HCT116 (cell line): Measurements from ENCODE around the gene BAIAP2. TPM values are rescaled to one million over a fixed set of nuclear protein-coding genes. Genes with fewer than 3 reads are reported as not detected.

ENCODE experiments used
- ATAC-seq: fragments of 200-7000 bp; cut with Tn5 transposase; 2 replicates; pipeline ENCODE4 v1.9.1; 2020; ENCODE audit warnings: mild to moderate bottlenecking, moderate library complexity
- BruUV-seq: library from RNA; stranded (reverse); fragments of 400-500 nt; replicated peaks from 2 replicates; lab custom pipeline; 2021; lab: Mats Ljungman, UMichigan
- CTCF ChIA-PET: fragments of 300-600 bp; sonication (Branson Sonifier 250); formaldehyde crosslinking; loops from one replicate; lab custom pipeline; 2021; ENCODE audit warnings: antibody characterized with exemption; lab: Charles Lee
- POLR2A ChIA-PET: fragments of 300-600, 350-600 bp; sonication (Branson Sonifier 250); formaldehyde crosslinking; loops from one replicate; lab custom pipeline; 2021; ENCODE audit warnings: antibody characterized with exemption; lab: Charles Lee
- RAD21 ChIA-PET, 2 experiments: fragments of 300-600 bp; sonication (Branson Sonifier 250); formaldehyde crosslinking; loops; one replicate each; lab custom pipeline; 2023; ENCODE audit warnings: low total read pairs in 2 of 2; ENCODE audit not compliant: uncharacterized antibody in 2 of 2, unreplicated experiment in 2 of 2, low non-redundant PET in 1 of 2; lab: Charles Lee
- DNase-seq: peaks from one replicate; pipeline ENCODE4 v3.0.0-alpha.2; 2010; ENCODE audit warnings: low read depth, low spot score
- H2AFZ ChIP-seq: fragments of 200-600 bp; shearing (Covaris generic), sonication (generic); 2 replicates; pipeline ENCODE4 v1.6.1; 2017; ENCODE audit warnings: low read depth, mixed run types, mixed read lengths, antibody characterized with exemption, low read length; ENCODE audit not compliant: poor library complexity, severe bottlenecking
- H3K27ac ChIP-seq: 2 replicates; pipeline ENCODE4 v1.5.1; 2012; ENCODE audit warnings: low read depth, low read length
- H3K27me3 ChIP-seq: fragments of 200-600 bp; sonication (generic); 2 replicates; pipeline ENCODE4 v1.6.1; 2016; ENCODE audit warnings: mixed run types, low read length, mixed read lengths; ENCODE audit not compliant: insufficient read depth
- H3K36me3 ChIP-seq, 2 experiments: fragments of 200-500 bp in 1 of 2; fragments of 200-600 bp in 1 of 2; sonication (Bioruptor generic) in 1 of 2; sonication (generic) in 1 of 2; 2 replicates each; pipeline versions ENCODE4 v1.5.1 to v1.6.1; 2014 to 2016; ENCODE audit warnings: low read length in 2 of 2, inconsistent platforms in 1 of 2, mixed read lengths in 1 of 2, mixed run types in 1 of 2; ENCODE audit not compliant: insufficient read depth in 2 of 2, control insufficient read depth in 1 of 2
- H3K4me1 ChIP-seq, 2 experiments: fragments of 200-600 bp in 1 of 2; sonication (generic) in 1 of 2; 2 replicates each; pipeline versions ENCODE4 v1.5.1 to v1.6.1; 2012 to 2017; ENCODE audit warnings: low read length in 2 of 2, inconsistent platforms in 1 of 2, mild to moderate bottlenecking in 1 of 2, mixed read lengths in 1 of 2, mixed run types in 1 of 2, moderate library complexity in 1 of 2; ENCODE audit not compliant: insufficient read depth in 2 of 2, control insufficient read depth in 1 of 2
- H3K4me2 ChIP-seq: fragments of 200-600 bp; sonication (generic); 2 replicates; pipeline ENCODE4 v1.6.1; 2017; ENCODE audit warnings: mixed run types, low read length, mixed read lengths
- H3K4me3 ChIP-seq, 2 experiments: fragments of 200-600 bp in 1 of 2; sonication (generic) in 1 of 2; replicated peaks in 1 of 2; 2 replicates each; pipeline ENCODE4 v1.5.1; 2011 to 2016; ENCODE audit warnings: low read length in 2 of 2, control low read depth in 1 of 2, low read depth in 1 of 2, mild to moderate bottlenecking in 1 of 2, mixed read lengths in 1 of 2, mixed run types in 1 of 2
- H3K79me2 ChIP-seq: fragments of 200-600 bp; sonication (generic); 2 replicates; pipeline ENCODE4 v1.6.1; 2017; ENCODE audit warnings: mild to moderate bottlenecking, mixed run types, low read length, moderate library complexity, mixed read lengths; ENCODE audit not compliant: insufficient read depth
- H3K9ac ChIP-seq: fragments of 200-600 bp; sonication (generic); 2 replicates; pipeline ENCODE4 v1.6.1; 2016; ENCODE audit warnings: low read length, mixed read lengths
- H3K9me2 ChIP-seq: fragments of 200-600 bp; sonication (generic), shearing (Covaris generic); 2 replicates; pipeline ENCODE4 v1.6.1; 2017; ENCODE audit warnings: mixed run types, mild to moderate bottlenecking, moderate library complexity; ENCODE audit not compliant: insufficient read depth
- H3K9me3 ChIP-seq, 2 experiments: fragments of 200-500 bp in 1 of 2; fragments of 200-600 bp in 1 of 2; sonication (Bioruptor generic) in 1 of 2; sonication (generic) in 1 of 2; 2 replicates each; pipeline ENCODE4 v1.6.1; 2014 to 2017; ENCODE audit warnings: low read length in 2 of 2, mixed read lengths in 2 of 2, inconsistent platforms in 1 of 2, low read depth in 1 of 2, mild to moderate bottlenecking in 1 of 2, mixed run types in 1 of 2, moderate library complexity in 1 of 2; ENCODE audit not compliant: control insufficient read depth in 1 of 2, insufficient read depth in 1 of 2
- H4K20me1 ChIP-seq: fragments of 200-600 bp; sonication (generic), shearing (Covaris generic); 2 replicates; pipeline ENCODE4 v1.6.1; 2017; ENCODE audit warnings: mixed run types, mild to moderate bottlenecking, moderate library complexity; ENCODE audit not compliant: insufficient read depth
- ATF3 ChIP-seq: IDR thresholded peaks from 2 replicates; pipeline ENCODE4 v1.6.1; 2012
- CBX3 ChIP-seq: IDR thresholded peaks from 2 replicates; pipeline ENCODE4 v1.6.1; 2012; ENCODE audit warnings: low read depth
- CEBPB ChIP-seq: IDR thresholded peaks from 2 replicates; pipeline ENCODE4 v1.6.1; 2012; ENCODE audit warnings: low read depth
- CTCF ChIP-seq, 3 experiments: fragments of 200-600 bp in 1 of 3; sonication (generic) in 1 of 3; IDR thresholded peaks in 2 of 3; conservative IDR thresholded peaks in 1 of 3; 2 replicates each; pipeline ENCODE4 v1.5.1; 2012 to 2017; ENCODE audit warnings: low read depth in 2 of 3, low read length in 2 of 3, antibody characterized with exemption in 1 of 3, borderline replicate concordance in 1 of 3, control low read depth in 1 of 3, mild to moderate bottlenecking in 1 of 3, mixed read lengths in 1 of 3, mixed run types in 1 of 3, moderate library complexity in 1 of 3; ENCODE audit not compliant: insufficient read depth in 1 of 3
- EGR1 ChIP-seq: IDR thresholded peaks from 2 replicates; pipeline ENCODE4 v1.6.1; 2012; ENCODE audit warnings: low read depth
- ELF1 ChIP-seq: IDR thresholded peaks from 2 replicates; pipeline ENCODE4 v1.6.1; 2012; ENCODE audit warnings: low read depth, borderline replicate concordance
- EZH2 ChIP-seq: fragments of 200-600 bp; sonication (generic); IDR thresholded peaks from 2 replicates; pipeline ENCODE4 v1.6.1; 2017; ENCODE audit warnings: antibody characterized with exemption, mixed run types
- EZH2phosphoT487 ChIP-seq: fragments of 200-600 bp; IDR thresholded peaks from 2 replicates; pipeline ENCODE4 v1.6.1; 2018; ENCODE audit warnings: antibody characterized with exemption, borderline replicate concordance
- FOSL1 ChIP-seq: IDR thresholded peaks from 2 replicates; pipeline ENCODE4 v1.6.1; 2012; ENCODE audit warnings: low read depth
- JUND ChIP-seq: IDR thresholded peaks from 2 replicates; pipeline ENCODE4 v1.6.1; 2012
- MAX ChIP-seq: IDR thresholded peaks from 2 replicates; pipeline ENCODE4 v1.6.1; 2012
- RAD21 ChIP-seq: IDR thresholded peaks from 2 replicates; pipeline ENCODE4 v1.6.1; 2012; ENCODE audit warnings: low read depth, mild to moderate bottlenecking
- SIN3A ChIP-seq: IDR thresholded peaks from 2 replicates; pipeline ENCODE4 v1.6.1; 2012; ENCODE audit warnings: low read depth
- SP1 ChIP-seq: IDR thresholded peaks from 2 replicates; pipeline ENCODE4 v1.6.1; 2012; ENCODE audit warnings: low read depth
- SRF ChIP-seq: IDR thresholded peaks from 2 replicates; pipeline ENCODE4 v1.6.1; 2012; ENCODE audit warnings: low read depth
- TCF7L2 ChIP-seq: IDR thresholded peaks from 2 replicates; pipeline ENCODE4 v1.7.0; 2011; ENCODE audit warnings: borderline replicate concordance, inconsistent platforms; ENCODE audit not compliant: insufficient read depth, insufficient read length; ENCODE audit errors: extremely low read depth
- ZNF274 ChIP-seq: fragments of 200-500 bp; sonication (Bioruptor generic); IDR thresholded peaks from 2 replicates; pipeline ENCODE4 v1.6.1; 2014; ENCODE audit warnings: mild to moderate bottlenecking, low read depth, low read length, inconsistent platforms
- intact Hi-C: fragments of 100-400 bp; cut with micrococcal nuclease; formaldehyde crosslinking; loops from 2 replicates; pipeline ENCODE4 v1.10.0; 2022
- total RNA-seq: library from RNA; stranded (reverse); gene quantifications from one replicate; pipeline ENCODE4 v1.2.1, GENCODE V29; 2021; ENCODE audit not compliant: unreplicated experiment
- TF ChIP-seq, protein P1 (sequence below): IDR thresholded peaks from 2 replicates; pipeline ENCODE4 v1.6.1; 2012; ENCODE audit warnings: low read depth

Gene BAIAP2
- total RNA-seq, 1 experiment from 2014 or later = 105 TPM

- CTCF ChIA-PET = no interaction called here
- Histone ChIP-seq H3K27me3 (no peaks in the 10 kb centered on the region), H3K36me3 (peaks cover 0 to 5% of the 10 kb centered on the region in 2 experiments; a peak in 2 of 4 replicates), H3K27ac (no peak overlapping the region; the same call in 1 of the 2 replicates), H4K20me1 (no peaks in the 10 kb centered on the region), H3K9me2 (no peaks in the 10 kb centered on the region), H3K4me3 (no peak overlapping the region), H3K4me1 (peaks cover 5 to 8% of the 10 kb centered on the region in 2 experiments; a peak in 3 of 4 replicates), H3K79me2 (no peaks in the 10 kb centered on the region), H3K4me2 (no peak overlapping the region), H3K9ac (no peak overlapping the region), H2AFZ (no peak overlapping the region), H3K9me3 (no peaks in the 10 kb centered on the region; a peak in 1 of 4 replicates)
- RAD21 ChIA-PET = no interaction called here
- intact Hi-C loops = no loop called here
- no TSS peak for BruUV-seq
- POLR2A ChIA-PET = no interaction called here
- TF ChIP-seq SRF (no peak), TCF7L2 (no peak), ATF3 (no peak), EZH2 (no peak), CTCF (IDR thresholded peaks at IDR 0.05 in 2 of 3, conservative IDR thresholded peaks at IDR 0.05 in 1 of 3; ENCODE audit: borderline replicate concordance in 1 of 3, insufficient read depth in 1 of 3, low read depth in 2 of 3, low read length in 2 of 3) (no peak), SP1 (no peak), CBX3 (no peak), RAD21 (no peak), EGR1 (no peak), JUND (no peak), EZH2phosphoT487 (no peak), ELF1 (no peak), FOSL1 (no peak), ZNF274 (no peak), CEBPB (no peak), MAX (no peak), SIN3A (no peak)
- TF ChIP-seq, protein P1, sequence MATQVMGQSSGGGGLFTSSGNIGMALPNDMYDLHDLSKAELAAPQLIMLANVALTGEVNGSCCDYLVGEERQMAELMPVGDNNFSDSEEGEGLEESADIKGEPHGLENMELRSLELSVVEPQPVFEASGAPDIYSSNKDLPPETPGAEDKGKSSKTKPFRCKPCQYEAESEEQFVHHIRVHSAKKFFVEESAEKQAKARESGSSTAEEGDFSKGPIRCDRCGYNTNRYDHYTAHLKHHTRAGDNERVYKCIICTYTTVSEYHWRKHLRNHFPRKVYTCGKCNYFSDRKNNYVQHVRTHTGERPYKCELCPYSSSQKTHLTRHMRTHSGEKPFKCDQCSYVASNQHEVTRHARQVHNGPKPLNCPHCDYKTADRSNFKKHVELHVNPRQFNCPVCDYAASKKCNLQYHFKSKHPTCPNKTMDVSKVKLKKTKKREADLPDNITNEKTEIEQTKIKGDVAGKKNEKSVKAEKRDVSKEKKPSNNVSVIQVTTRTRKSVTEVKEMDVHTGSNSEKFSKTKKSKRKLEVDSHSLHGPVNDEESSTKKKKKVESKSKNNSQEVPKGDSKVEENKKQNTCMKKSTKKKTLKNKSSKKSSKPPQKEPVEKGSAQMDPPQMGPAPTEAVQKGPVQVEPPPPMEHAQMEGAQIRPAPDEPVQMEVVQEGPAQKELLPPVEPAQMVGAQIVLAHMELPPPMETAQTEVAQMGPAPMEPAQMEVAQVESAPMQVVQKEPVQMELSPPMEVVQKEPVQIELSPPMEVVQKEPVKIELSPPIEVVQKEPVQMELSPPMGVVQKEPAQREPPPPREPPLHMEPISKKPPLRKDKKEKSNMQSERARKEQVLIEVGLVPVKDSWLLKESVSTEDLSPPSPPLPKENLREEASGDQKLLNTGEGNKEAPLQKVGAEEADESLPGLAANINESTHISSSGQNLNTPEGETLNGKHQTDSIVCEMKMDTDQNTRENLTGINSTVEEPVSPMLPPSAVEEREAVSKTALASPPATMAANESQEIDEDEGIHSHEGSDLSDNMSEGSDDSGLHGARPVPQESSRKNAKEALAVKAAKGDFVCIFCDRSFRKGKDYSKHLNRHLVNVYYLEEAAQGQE = no peak
- no peak for DNase-seq
- ATAC-seq = no peak
Measured at GRCh38 chr17:81028506-81028858, 6.5 kb upstream of the BAIAP2 start.
